Hindlimb muscle (tissue), 1 donor: ENCODE measurements around the gene RRAGA. TPM values are rescaled to one million over a fixed set of nuclear protein-coding genes. Genes with fewer than 3 reads are reported as not detected.
"Not testable (repeated sequence)": the region's sequence is repeated elsewhere in the genome, so short reads cannot be mapped to it uniquely, and the experiment has no call there.

Source experiments
- DNase-seq: peaks from one replicate; pipeline ENCODE4 v3.0.0-alpha.2; 2013
- polyA plus RNA-seq: library from polyadenylated mRNA; unstranded; fragments of 120-200 nt; gene quantifications from one replicate; pipeline ENCODE4 v1.2.1, GENCODE V29; 2013; ENCODE audit not compliant: insufficient read length

The RRAGA gene
- polyA plus RNA-seq, 1 donor, result 78.2 TPM

GRCh38 chr9:19085295-19085694, 36.1 kb downstream of the RRAGA start:
- DNase-seq, result no peak

GRCh38 chr9:19087106-19088000, 38.1 kb downstream of the RRAGA start:
- DNase-seq, result no peak

GRCh38 chr9:19097431-19097830, 48.2 kb downstream of the RRAGA start:
- not testable (repeated sequence) for DNase-seq

Other genes with a start within 250 kb of the RRAGA start
- 0.06 TPM for gene SAXO1, start 16.2 kb upstream of the RRAGA start, polyA plus RNA-seq
- 10.9 TPM for gene HAUS6, start 53.5 kb downstream of the RRAGA start, polyA plus RNA-seq
- 62.1 TPM for gene PLIN2, start 78.1 kb downstream of the RRAGA start, polyA plus RNA-seq
- gene DENND4C, start 181.3 kb downstream of the RRAGA start, polyA plus RNA-seq, result 25.2 TPM